Neural cell (in vitro differentiated cells): Measurements from ENCODE around the gene WNK2. TPM values are rescaled to one million over a fixed set of nuclear protein-coding genes. Genes with fewer than 3 reads are reported as not detected.
"Not testable (repeated sequence)": the region's sequence is repeated elsewhere in the genome, so short reads cannot be mapped to it uniquely, and the experiment has no call there.

Source experiments
- H2AFZ ChIP-seq: fragments of 200-600, 300-800 bp; sonication (generic), shearing (Covaris generic); 2 replicates; pipeline ENCODE4 v1.6.0; 2014; ENCODE audit warnings: low read depth, mild to moderate bottlenecking, antibody characterized with exemption, low read length, moderate library complexity
- H3F3A ChIP-seq: fragments of 200-600 bp; shearing (Covaris generic); 2 replicates; pipeline ENCODE4 v1.6.1; 2016; ENCODE audit warnings: mild to moderate bottlenecking, moderate library complexity, mixed read lengths, antibody characterized with exemption, low read length; ENCODE audit not compliant: insufficient read depth, poor library complexity, severe bottlenecking
- H3K27ac ChIP-seq: fragments of 200-600, 300-800 bp; sonication (generic), shearing (Covaris generic); 2 replicates; pipeline ENCODE4 v1.5.1; 2014; ENCODE audit warnings: mild to moderate bottlenecking, low read length, moderate library complexity
- H3K27me3 ChIP-seq: fragments of 300-800, 200-600 bp; sonication (generic), shearing (Covaris generic); 2 replicates; pipeline ENCODE4 v1.6.0; 2014; ENCODE audit warnings: mild to moderate bottlenecking, low read depth, low read length, moderate library complexity; ENCODE audit not compliant: insufficient read depth
- H3K36me3 ChIP-seq: fragments of 300-800, 200-600 bp; sonication (generic), shearing (Covaris generic); 2 replicates; pipeline ENCODE4 v1.5.1; 2014; ENCODE audit warnings: mild to moderate bottlenecking, antibody characterized with exemption, low read length, moderate library complexity; ENCODE audit not compliant: insufficient read depth
- H3K4me2 ChIP-seq: fragments of 300-800, 200-600 bp; sonication (generic), shearing (Covaris generic); 2 replicates; pipeline ENCODE4 v1.6.0; 2014; ENCODE audit warnings: mild to moderate bottlenecking, low read length
- H3K4me3 ChIP-seq: fragments of 300-800, 200-600 bp; sonication (generic), shearing (Covaris generic); 2 replicates; pipeline ENCODE4 v1.5.1; 2014; ENCODE audit warnings: mild to moderate bottlenecking, low read length, moderate library complexity
- H3K79me2 ChIP-seq: fragments of 200-600 bp; shearing (Covaris generic); replicated peaks from 2 replicates; pipeline ENCODE4 v1.6.0; 2014; ENCODE audit warnings: mild to moderate bottlenecking, low read length, moderate library complexity; ENCODE audit not compliant: insufficient read depth
- H3K9ac ChIP-seq: fragments of 300-800, 200-600 bp; sonication (generic), shearing (Covaris generic); 2 replicates; pipeline ENCODE4 v1.6.1; 2016; ENCODE audit warnings: mild to moderate bottlenecking, low read length, mixed read lengths
- H3K9me2 ChIP-seq: fragments of 200-600 bp; shearing (Covaris generic); 2 replicates; pipeline ENCODE4 v1.6.1; 2016; ENCODE audit warnings: mild to moderate bottlenecking, low read length, mixed read lengths; ENCODE audit not compliant: insufficient read depth
- H3K9me3 ChIP-seq: fragments of 200-600, 300-800 bp; sonication (generic), shearing (Covaris generic); 2 replicates; pipeline ENCODE4 v1.6.1; 2016; ENCODE audit warnings: mild to moderate bottlenecking, mixed run types, low read length, moderate library complexity, mixed read lengths
- H4K20me1 ChIP-seq: fragments of 200-600 bp; shearing (Covaris generic); 2 replicates; pipeline ENCODE4 v1.6.1; 2016; ENCODE audit warnings: mild to moderate bottlenecking, mixed run types; ENCODE audit not compliant: insufficient read depth
- EP300 ChIP-seq: fragments of 450-650 bp; conservative IDR thresholded peaks from 2 replicates; pipeline ENCODE4 v1.6.1; 2014; ENCODE audit warnings: antibody characterized with exemption, mild to moderate bottlenecking, moderate library complexity; ENCODE audit not compliant: poor library complexity, severe bottlenecking
- EZH2 ChIP-seq: fragments of 200-600, 300-800 bp; shearing (Covaris generic), sonication (generic); IDR thresholded peaks from 2 replicates; pipeline ENCODE4 v1.6.1; 2014; ENCODE audit warnings: antibody characterized with exemption, low read length, borderline replicate concordance, mild to moderate bottlenecking; ENCODE audit not compliant: insufficient read depth, poor library complexity, severe bottlenecking
- MXI1 ChIP-seq: fragments of 450-650 bp; conservative IDR thresholded peaks from 2 replicates; pipeline ENCODE4 v1.6.1; 2014; ENCODE audit warnings: antibody characterized with exemption, mild to moderate bottlenecking; ENCODE audit not compliant: poor library complexity, severe bottlenecking
- POLR2AphosphoS5 ChIP-seq: IDR thresholded peaks from 2 replicates; pipeline ENCODE4 v1.6.1; 2012
- RAD21 ChIP-seq: fragments of 450-650 bp; conservative IDR thresholded peaks from 2 replicates; pipeline ENCODE4 v1.6.1; 2014; ENCODE audit warnings: antibody characterized with exemption, mild to moderate bottlenecking, moderate library complexity
- SMC3 ChIP-seq: fragments of 450-650 bp; conservative IDR thresholded peaks from 2 replicates; pipeline ENCODE4 v1.6.1; 2014; ENCODE audit warnings: antibody characterized with exemption, mild to moderate bottlenecking, moderate library complexity; ENCODE audit not compliant: poor library complexity
- TAF1 ChIP-seq: IDR thresholded peaks from 2 replicates; pipeline ENCODE4 v1.6.1; 2012; ENCODE audit warnings: low read depth
- polyA plus RNA-seq: library from polyadenylated mRNA; depleted of rRNA; stranded (reverse); fragments of >200 nt; gene quantifications from 2 replicates; pipeline ENCODE4 v1.2.3, GENCODE V29; 2014
- TF ChIP-seq, protein P1 (sequence below): IDR thresholded peaks from 2 replicates; pipeline ENCODE4 v1.6.1; 2012; ENCODE audit warnings: borderline replicate concordance
- TF ChIP-seq, protein P2 (sequence below): fragments of 450-650 bp; IDR thresholded peaks from 2 replicates; pipeline ENCODE4 v1.5.1; 2014; ENCODE audit warnings: antibody characterized with exemption, mild to moderate bottlenecking, moderate library complexity; ENCODE audit not compliant: poor library complexity, severe bottlenecking

Gene WNK2
- polyA plus RNA-seq, 1 donor from 2014 or later = 37.1 TPM

DNA sequence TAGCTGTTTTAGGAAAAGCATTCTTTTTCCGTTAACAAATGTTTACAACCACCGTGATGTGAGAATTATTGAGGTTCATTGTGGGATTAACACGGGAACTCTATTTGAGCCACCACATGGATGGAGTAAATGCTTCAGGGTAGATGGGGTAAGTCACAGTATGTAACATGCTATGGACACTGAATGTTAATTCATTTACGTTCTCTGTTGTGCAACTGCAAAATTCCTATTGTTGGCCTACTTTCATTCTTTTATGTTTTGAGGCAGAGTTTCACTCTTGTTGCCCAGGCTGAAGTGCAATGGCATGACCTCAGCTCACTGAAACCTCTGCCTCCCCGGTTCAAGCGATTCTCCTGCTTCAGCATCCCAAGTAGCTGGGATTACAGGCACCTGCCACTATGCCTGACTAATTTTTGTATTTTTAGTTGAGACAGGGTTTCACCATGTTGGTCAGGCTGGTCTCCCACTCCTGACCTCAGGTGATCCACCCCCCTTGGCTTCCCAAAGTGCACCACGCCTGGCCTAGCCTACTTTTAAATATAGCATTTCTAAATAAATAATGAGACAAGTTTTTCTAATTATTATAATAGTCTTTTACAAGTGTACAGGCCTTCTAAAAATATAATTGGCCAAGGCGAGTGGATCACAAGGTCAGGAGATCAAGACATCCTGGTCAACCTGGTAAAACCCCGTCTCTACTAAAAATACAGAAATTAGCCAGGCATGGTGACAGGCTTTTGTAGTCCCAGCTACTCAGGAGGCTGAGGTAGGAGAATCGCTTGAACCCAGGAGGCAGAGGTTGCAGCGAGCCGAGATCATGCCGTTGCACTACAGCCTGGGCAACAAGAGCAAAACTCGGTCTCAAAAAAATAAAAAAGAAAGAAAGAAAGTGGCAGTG is 169.7 kb downstream of the WNK2 start:
- H3F3A ChIP-seq, H3K4me2 ChIP-seq, H3K9me2 ChIP-seq, H3K36me3 ChIP-seq, H3K9me3 ChIP-seq, H3K4me3 ChIP-seq, H3K27me3 ChIP-seq, H3K79me2 ChIP-seq, H4K20me1 ChIP-seq, H3K27ac ChIP-seq, H3K9ac ChIP-seq, H2AFZ ChIP-seq: not testable (repeated sequence)

DNA sequence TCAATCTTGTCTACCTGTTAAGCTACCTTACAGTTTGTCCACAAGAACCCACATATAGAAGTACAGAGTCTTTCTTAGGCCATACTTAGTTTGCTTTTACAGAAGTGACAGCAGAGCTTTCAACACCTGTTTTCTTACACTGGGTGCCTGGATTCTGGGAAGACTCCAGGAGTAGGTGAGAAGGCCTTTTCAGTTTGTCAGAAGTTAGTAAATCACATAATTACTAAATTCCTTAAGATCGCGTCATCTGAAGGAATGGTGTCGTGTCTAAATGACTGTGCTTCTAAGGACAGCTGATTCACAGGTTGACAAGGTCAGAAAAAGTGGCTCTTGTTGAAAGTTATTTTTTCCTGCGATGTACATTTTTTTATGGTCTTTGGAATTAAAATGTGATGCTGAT is 170.5 kb downstream of the WNK2 start:
- H3K79me2 ChIP-seq = no peaks in the 10 kb centered on the region
- H3K27me3 ChIP-seq = no peaks in the 10 kb centered on the region
- no peaks in the 10 kb centered on the region for H4K20me1 ChIP-seq
- TF ChIP-seq, protein P1, sequence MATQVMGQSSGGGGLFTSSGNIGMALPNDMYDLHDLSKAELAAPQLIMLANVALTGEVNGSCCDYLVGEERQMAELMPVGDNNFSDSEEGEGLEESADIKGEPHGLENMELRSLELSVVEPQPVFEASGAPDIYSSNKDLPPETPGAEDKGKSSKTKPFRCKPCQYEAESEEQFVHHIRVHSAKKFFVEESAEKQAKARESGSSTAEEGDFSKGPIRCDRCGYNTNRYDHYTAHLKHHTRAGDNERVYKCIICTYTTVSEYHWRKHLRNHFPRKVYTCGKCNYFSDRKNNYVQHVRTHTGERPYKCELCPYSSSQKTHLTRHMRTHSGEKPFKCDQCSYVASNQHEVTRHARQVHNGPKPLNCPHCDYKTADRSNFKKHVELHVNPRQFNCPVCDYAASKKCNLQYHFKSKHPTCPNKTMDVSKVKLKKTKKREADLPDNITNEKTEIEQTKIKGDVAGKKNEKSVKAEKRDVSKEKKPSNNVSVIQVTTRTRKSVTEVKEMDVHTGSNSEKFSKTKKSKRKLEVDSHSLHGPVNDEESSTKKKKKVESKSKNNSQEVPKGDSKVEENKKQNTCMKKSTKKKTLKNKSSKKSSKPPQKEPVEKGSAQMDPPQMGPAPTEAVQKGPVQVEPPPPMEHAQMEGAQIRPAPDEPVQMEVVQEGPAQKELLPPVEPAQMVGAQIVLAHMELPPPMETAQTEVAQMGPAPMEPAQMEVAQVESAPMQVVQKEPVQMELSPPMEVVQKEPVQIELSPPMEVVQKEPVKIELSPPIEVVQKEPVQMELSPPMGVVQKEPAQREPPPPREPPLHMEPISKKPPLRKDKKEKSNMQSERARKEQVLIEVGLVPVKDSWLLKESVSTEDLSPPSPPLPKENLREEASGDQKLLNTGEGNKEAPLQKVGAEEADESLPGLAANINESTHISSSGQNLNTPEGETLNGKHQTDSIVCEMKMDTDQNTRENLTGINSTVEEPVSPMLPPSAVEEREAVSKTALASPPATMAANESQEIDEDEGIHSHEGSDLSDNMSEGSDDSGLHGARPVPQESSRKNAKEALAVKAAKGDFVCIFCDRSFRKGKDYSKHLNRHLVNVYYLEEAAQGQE = no peak
- TF ChIP-seq RAD21 (no peak), EZH2 (no peak), TAF1 (no peak), EP300 (no peak), POLR2AphosphoS5 (no peak), MXI1 (no peak), SMC3 (no peak)
- TF ChIP-seq, protein P2, sequence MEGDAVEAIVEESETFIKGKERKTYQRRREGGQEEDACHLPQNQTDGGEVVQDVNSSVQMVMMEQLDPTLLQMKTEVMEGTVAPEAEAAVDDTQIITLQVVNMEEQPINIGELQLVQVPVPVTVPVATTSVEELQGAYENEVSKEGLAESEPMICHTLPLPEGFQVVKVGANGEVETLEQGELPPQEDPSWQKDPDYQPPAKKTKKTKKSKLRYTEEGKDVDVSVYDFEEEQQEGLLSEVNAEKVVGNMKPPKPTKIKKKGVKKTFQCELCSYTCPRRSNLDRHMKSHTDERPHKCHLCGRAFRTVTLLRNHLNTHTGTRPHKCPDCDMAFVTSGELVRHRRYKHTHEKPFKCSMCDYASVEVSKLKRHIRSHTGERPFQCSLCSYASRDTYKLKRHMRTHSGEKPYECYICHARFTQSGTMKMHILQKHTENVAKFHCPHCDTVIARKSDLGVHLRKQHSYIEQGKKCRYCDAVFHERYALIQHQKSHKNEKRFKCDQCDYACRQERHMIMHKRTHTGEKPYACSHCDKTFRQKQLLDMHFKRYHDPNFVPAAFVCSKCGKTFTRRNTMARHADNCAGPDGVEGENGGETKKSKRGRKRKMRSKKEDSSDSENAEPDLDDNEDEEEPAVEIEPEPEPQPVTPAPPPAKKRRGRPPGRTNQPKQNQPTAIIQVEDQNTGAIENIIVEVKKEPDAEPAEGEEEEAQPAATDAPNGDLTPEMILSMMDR = no peak
- no peaks in the 10 kb centered on the region for H3K9me2 ChIP-seq
- H3F3A ChIP-seq = no peaks in the 10 kb centered on the region
- H3K9ac ChIP-seq = no peak overlapping the region
- H3K4me3 ChIP-seq = no peak overlapping the region
- H3K36me3 ChIP-seq = no peaks in the 10 kb centered on the region
- no peaks in the 10 kb centered on the region for H3K9me3 ChIP-seq
- no peak overlapping the region for H2AFZ ChIP-seq
- no peak overlapping the region for H3K27ac ChIP-seq
- H3K4me2 ChIP-seq = no peak overlapping the region
